Activated naive CD4-positive, alpha-beta T cell treated with anti-CD3 and anti-CD28 coated beads for 36 hours (primary cell): ENCODE data around the gene PCDHA10. TPM values are rescaled to one million over a fixed set of nuclear protein-coding genes. Genes with fewer than 3 reads are reported as not detected.
"Not testable (repeated sequence)": the region's sequence is repeated elsewhere in the genome, so short reads cannot be mapped to it uniquely, and the experiment has no call there.

Experiments
- CTCF ChIA-PET: fragments of 350-600 bp; sonication (Branson Sonifier 250); formaldehyde crosslinking; loops from one replicate; lab custom pipeline; 2021; ENCODE audit warnings: antibody characterized with exemption; lab: Charles Lee
- DNase-seq: peaks from one replicate; pipeline ENCODE4 v3.0.0-alpha.2; 2020
- H3K27ac Mint-ChIP-seq: one replicate; pipeline ENCODE4 v1.8.0; 2021; ENCODE audit warnings: mild to moderate bottlenecking, mixed read lengths
- H3K27me3 Mint-ChIP-seq: one replicate; pipeline ENCODE4 v1.8.0; 2021; ENCODE audit warnings: low read depth, mixed read lengths
- H3K36me3 Mint-ChIP-seq: one replicate; pipeline ENCODE4 v1.8.0; 2021; ENCODE audit warnings: low read depth, mixed read lengths
- H3K4me1 Mint-ChIP-seq: one replicate; pipeline ENCODE4 v1.8.0; 2021; ENCODE audit warnings: low read depth, mixed read lengths
- H3K4me3 Mint-ChIP-seq: one replicate; pipeline ENCODE4 v1.8.0; 2021; ENCODE audit warnings: mild to moderate bottlenecking, moderate library complexity, mixed read lengths
- H3K9me3 Mint-ChIP-seq: one replicate; pipeline ENCODE4 v1.8.0; 2021; ENCODE audit warnings: mixed read lengths
- intact Hi-C: fragments of 100-400 bp; cut with micrococcal nuclease; formaldehyde crosslinking; loops from one replicate; pipeline ENCODE4 v1.15.1; 2023
- total RNA-seq, 2 experiments: library from RNA; stranded (reverse); gene quantifications; one replicate each; pipeline ENCODE4 v1.2.3, GENCODE V29; 2021

PCDHA10 gene
- total RNA-seq, 2 experiments from 2014 or later, result not detected

GRCh38 chr5:140829511-140830501 lies 25.9 kb upstream of the PCDHA10 start:
- H3K9me3 Mint-ChIP-seq, result peaks cover 25% of the 10 kb centered on the region
- H3K4me3 Mint-ChIP-seq, H3K27ac Mint-ChIP-seq, intact Hi-C loops, DNase-seq, H3K4me1 Mint-ChIP-seq: not testable (repeated sequence)
- CTCF ChIA-PET, result interaction anchor here (0.5 to 1.5 kb wide), 2 partner anchors 13 to 30 kb away, joined by 3 read pairs; no protein-coding TSS in a partner anchor
- peaks cover 15% of the 10 kb centered on the region for H3K36me3 Mint-ChIP-seq
- H3K27me3 Mint-ChIP-seq, result peaks cover 56% of the 10 kb centered on the region

GRCh38 chr5:140833993-140834392 lies 21.7 kb upstream of the PCDHA10 start, which contains the start of gene PCDHA7:
PCDHA7 (plus strand) TSS chr5:140834269; CDS start chr5:140834384, 115 bp downstream.
- Mint-ChIP-seq H3K4me3 (no peak within 1 kb of the TSS), H3K9me3 (peaks cover 15% of the 10 kb centered on the region), H3K27ac (no peak within 1 kb of the TSS), H3K27me3 (peaks cover 37% of the 10 kb centered on the region), H3K4me1 (no peaks in the 10 kb centered on the region), H3K36me3 (peaks cover 7% of the 10 kb centered on the region)
- DNase-seq, result no peak
- CTCF ChIA-PET, result interaction anchor here (0.7 to 1.0 kb wide), 2 partner anchors 9 to 24 kb away, joined by 3 read pairs; no protein-coding TSS in a partner anchor
- intact Hi-C loops, result no loop called here

GRCh38 chr5:140834439-140835008 lies 21.2 kb upstream of the PCDHA10 start:
- H3K36me3 Mint-ChIP-seq, H3K4me3 Mint-ChIP-seq, H3K4me1 Mint-ChIP-seq, intact Hi-C loops, H3K27ac Mint-ChIP-seq, DNase-seq: not testable (repeated sequence)
- CTCF ChIA-PET, result interaction anchor here (0.7 to 1.0 kb wide), 2 partner anchors 8 to 25 kb away, joined by 3 read pairs; no protein-coding TSS in a partner anchor
- peaks cover 39% of the 10 kb centered on the region for H3K27me3 Mint-ChIP-seq
- peaks cover 14% of the 10 kb centered on the region for H3K9me3 Mint-ChIP-seq

GRCh38 chr5:140835622-140836510 lies 19.8 kb upstream of the PCDHA10 start:
- H3K4me1 Mint-ChIP-seq, result no peaks in the 10 kb centered on the region
- CTCF ChIA-PET, result no interaction called here
- DNase-seq, result no peak
- no peak overlapping the region for H3K27ac Mint-ChIP-seq
- H3K27me3 Mint-ChIP-seq, result peaks cover 45% of the 10 kb centered on the region
- H3K36me3 Mint-ChIP-seq, result peaks cover 9% of the 10 kb centered on the region
- peaks cover 20% of the 10 kb centered on the region for H3K9me3 Mint-ChIP-seq
- intact Hi-C loops, result no loop called here
- H3K4me3 Mint-ChIP-seq, result no peak overlapping the region

- no peak within 1 kb of the TSS for H3K4me3 Mint-ChIP-seq
- CTCF ChIA-PET, result interaction anchor here (0.6 to 1.0 kb wide), 3 partner anchors 48 to 1064 kb away, joined by 3 to 4 read pairs (median 3); no protein-coding TSS in a partner anchor
- no peaks in the 10 kb centered on the region for H3K4me1 Mint-ChIP-seq
- H3K27me3 Mint-ChIP-seq, result peaks cover 25% of the 10 kb centered on the region
- peaks cover 17% of the 10 kb centered on the region for H3K9me3 Mint-ChIP-seq
- no peak for DNase-seq
- no peak within 1 kb of the TSS for H3K27ac Mint-ChIP-seq
- intact Hi-C loops, result no loop called here
- peaks cover 2% of the 10 kb centered on the region for H3K36me3 Mint-ChIP-seq
These were observed 14.4 kb upstream of the PCDHA10 start, which contains the start of gene PCDHA8 for GRCh38 chr5:140840978-140841962. PCDHA8 (plus strand) TSS chr5:140841187; CDS start chr5:140841322, 135 bp downstream.

- CTCF ChIA-PET, result interaction anchor here (0.9 kb wide), 1 partner anchor 9 kb away, joined by 3 read pairs; the partner anchor contains the start of gene PCDHA7
These were observed 12.6 kb upstream of the PCDHA10 start for GRCh38 chr5:140842798-140843733.

GRCh38 chr5:140848139-140849102 lies 7.3 kb upstream of the PCDHA10 start, which contains the start of gene PCDHA9:
PCDHA9 (plus strand) TSS chr5:140848382; CDS start chr5:140848496, 114 bp downstream.
- CTCF ChIA-PET, intact Hi-C loops, H3K9me3 Mint-ChIP-seq, H3K4me1 Mint-ChIP-seq, H3K4me3 Mint-ChIP-seq, DNase-seq, H3K36me3 Mint-ChIP-seq, H3K27ac Mint-ChIP-seq: not testable (repeated sequence)
- peaks cover 32% of the 10 kb centered on the region for H3K27me3 Mint-ChIP-seq

More at GRCh38 chr5:140842798-140843733, 12.6 kb upstream of the PCDHA10 start:
- H3K4me1 Mint-ChIP-seq, result no peaks in the 10 kb centered on the region
- H3K36me3 Mint-ChIP-seq, result peaks cover 2% of the 10 kb centered on the region
- peaks cover 36% of the 10 kb centered on the region for H3K27me3 Mint-ChIP-seq
- no peak for DNase-seq
- H3K27ac Mint-ChIP-seq, result no peak overlapping the region
- peaks cover 22% of the 10 kb centered on the region for H3K9me3 Mint-ChIP-seq
- intact Hi-C loops, result no loop called here
- H3K4me3 Mint-ChIP-seq, result no peak overlapping the region

- H3K4me1 Mint-ChIP-seq, H3K27ac Mint-ChIP-seq, DNase-seq, H3K36me3 Mint-ChIP-seq, H3K4me3 Mint-ChIP-seq, intact Hi-C loops, H3K9me3 Mint-ChIP-seq, CTCF ChIA-PET: not testable (repeated sequence)
- peaks cover 34% of the 10 kb centered on the region for H3K27me3 Mint-ChIP-seq
These were observed 5.7 kb upstream of the PCDHA10 start for GRCh38 chr5:140849831-140850634.
